ENCODE data around the gene B3GNT3. TPM values are rescaled to one million over a fixed set of nuclear protein-coding genes. Genes with fewer than 3 reads are reported as not detected.

B3GNT3 gene, protein sequence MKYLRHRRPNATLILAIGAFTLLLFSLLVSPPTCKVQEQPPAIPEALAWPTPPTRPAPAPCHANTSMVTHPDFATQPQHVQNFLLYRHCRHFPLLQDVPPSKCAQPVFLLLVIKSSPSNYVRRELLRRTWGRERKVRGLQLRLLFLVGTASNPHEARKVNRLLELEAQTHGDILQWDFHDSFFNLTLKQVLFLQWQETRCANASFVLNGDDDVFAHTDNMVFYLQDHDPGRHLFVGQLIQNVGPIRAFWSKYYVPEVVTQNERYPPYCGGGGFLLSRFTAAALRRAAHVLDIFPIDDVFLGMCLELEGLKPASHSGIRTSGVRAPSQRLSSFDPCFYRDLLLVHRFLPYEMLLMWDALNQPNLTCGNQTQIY
- not detected in 2 replicates for polyA plus RNA-seq (2014; cell fraction: cytosol; rRNA removed)
- not detected in 2 replicates for polyA plus RNA-seq (2014; cell fraction: nucleus; rRNA removed)

DNA sequence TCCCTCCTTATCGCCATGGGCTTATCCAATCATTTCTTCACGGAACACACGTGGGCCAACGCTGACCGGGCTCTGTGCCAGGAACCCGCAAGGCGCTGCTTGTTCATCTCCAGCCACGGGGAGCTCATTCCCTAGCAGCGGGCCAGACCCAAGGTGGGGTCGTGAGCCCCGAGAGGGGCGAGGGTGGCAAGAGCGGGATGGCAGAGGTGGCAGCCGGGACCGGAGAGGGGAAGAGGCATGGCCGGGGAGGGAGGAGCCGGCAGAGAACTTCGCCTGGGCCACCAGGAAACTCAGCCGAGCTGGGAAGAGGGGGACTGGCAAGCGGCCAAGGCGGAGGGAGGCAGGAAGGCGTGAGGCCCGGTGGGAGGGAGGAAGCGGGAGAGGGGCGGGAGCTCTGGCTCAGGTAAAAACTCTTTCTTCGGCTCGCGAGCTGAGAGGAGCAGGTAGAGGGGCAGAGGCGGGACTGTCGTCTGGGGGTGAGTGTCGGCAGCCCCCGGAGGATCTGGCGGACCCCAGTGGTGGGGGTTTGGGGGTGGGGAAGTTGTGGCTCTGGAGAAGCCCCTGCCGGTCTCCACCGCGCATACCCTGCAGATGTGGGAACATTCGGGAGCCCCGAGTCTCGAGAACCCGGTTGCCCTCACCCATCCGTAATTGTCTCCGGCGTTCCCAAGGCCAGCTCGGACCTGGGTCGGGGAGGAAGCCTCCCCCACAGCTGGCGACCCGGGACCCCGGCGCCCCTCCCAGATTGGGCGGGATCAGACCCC lies at the start of gene B3GNT3:
B3GNT3 (plus strand) TSS at position 408 of the 764 bp plus-strand sequence. CDS start 12,670 bp downstream, outside the sequence.
- no peak for DNase-seq (ENCODE audit: low spot score)

- DNase-seq (ENCODE audit: low spot score) = peak; percentile 93
Measured at GRCh38 chr19:17747205-17748098, 47.5 kb upstream of the B3GNT3 start.

DNA sequence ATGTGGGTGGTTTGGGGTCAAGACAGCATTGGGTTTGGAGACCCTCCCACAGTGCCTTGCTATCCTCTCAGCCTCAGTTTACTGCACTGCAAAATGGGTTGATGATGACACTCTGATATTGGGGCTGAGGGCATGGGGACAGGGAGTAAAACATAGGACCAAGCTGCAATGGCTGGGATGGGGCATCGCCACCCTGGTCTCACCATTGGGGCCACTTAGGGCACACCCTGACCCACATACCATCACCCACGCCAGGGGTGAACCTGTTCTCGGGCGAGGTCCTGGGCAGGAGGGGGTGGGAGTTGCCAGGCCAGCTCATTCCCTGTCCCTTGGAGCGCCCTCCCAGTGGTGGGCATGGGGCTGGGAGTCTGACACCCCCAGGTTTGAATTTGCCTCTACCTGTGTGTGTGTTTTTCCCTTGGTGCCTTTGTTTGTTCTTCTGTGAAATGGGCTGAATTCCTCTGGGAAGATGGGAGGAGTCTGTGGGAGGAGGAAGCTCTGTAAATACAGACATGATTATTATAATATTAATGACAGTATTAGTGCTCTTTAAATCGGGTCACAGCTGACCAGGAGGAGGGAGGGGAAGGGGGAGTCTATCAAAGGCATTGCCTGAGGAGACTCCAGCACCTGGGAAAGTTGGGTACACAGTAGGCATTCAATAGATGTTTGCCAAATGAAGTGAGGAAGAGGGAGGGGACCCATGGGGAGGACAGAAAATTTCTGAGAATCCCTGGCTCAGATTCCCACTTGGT lies 45.9 kb upstream of the B3GNT3 start:
- no peak for DNase-seq (ENCODE audit: low spot score)

GRCh38 chr19:17749912-17750317 lies 45.0 kb upstream of the B3GNT3 start:
- DNase-seq (ENCODE audit: low spot score) = no peak

- no peak for DNase-seq (ENCODE audit: low spot score)
Measured at GRCh38 chr19:17751103-17751911, 43.6 kb upstream of the B3GNT3 start, which contains the start of gene FCHO1. FCHO1 (plus strand) TSS chr19:17751477; CDS start chr19:17755165, 3,688 bp downstream.

- DNase-seq (ENCODE audit: low spot score) = no peak
Measured at GRCh38 chr19:17751912-17752273, 43.0 kb upstream of the B3GNT3 start.

GRCh38 chr19:17752865-17753639 lies 41.9 kb upstream of the B3GNT3 start:
- DNase-seq (ENCODE audit: low spot score) = no peak

GRCh38 chr19:17753976-17754375 lies 41.0 kb upstream of the B3GNT3 start:
- no peak for DNase-seq (ENCODE audit: low spot score)

DNA sequence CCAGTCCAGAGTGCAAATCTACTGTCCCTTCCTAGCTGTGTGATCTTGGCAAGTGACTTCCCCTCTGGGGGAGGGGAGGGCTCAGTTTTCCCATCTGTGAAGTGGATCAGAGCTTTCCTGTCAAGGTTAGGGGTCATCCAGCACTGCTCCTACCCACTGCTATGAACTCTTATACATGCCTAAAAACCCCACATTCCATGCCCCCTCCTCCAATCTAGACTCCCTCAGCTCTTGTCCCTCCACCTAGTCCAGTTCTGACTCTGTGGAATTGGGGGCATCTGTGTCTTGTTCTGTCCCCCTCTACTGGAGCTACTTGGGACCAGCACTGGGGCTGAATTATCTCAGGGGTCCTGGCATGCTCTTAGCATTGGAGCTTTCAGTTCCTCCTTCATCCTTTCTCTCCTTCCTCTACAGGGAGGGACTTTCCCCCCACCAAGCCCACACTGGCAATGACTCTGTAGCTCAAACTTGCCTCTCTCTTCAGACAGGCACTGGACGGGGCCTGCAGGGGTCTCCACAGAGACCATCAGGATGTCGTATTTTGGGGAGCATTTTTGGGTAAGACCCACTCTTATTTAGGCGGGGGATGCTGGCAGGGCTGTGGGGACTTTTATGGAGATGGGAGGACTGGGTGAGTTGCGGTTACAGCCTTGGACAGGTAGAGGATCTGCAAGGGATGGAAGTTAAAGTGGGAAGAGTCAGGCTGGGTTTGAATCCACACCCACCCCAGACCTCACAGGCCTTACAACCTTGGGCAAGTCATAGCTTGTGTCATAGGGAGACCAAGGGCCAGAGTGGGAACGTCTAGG lies 40.1 kb upstream of the B3GNT3 start:
- no peak for DNase-seq (ENCODE audit: low spot score)

DNA sequence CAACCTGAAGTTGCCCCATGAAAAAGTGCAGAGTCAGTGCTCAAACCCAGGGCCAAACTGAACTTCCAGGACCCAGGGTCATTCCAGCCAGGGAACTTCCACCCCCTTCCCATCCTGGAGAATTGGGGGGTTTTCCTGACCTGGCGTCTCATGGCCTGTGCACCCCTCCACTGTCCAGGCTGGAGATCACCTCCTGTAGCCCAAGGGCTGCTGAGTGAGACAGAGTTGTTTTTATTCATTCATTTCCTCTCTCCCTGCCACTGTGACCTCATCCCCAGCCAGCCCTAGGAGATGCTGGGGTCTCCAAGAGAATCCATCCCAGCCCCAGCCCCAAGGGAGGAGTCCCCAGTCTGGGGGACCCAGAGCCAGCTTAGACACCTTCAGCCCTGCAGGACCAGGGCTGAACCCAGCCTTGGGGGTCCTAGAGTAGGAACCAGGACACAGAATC lies 39.5 kb upstream of the B3GNT3 start:
- DNase-seq (ENCODE audit: low spot score) = no peak

- DNase-seq (ENCODE audit: low spot score) = peak; percentile 90
Measured at GRCh38 chr19:17755977-17756670, 38.8 kb upstream of the B3GNT3 start.

- no peak for DNase-seq (ENCODE audit: low spot score)
Measured at GRCh38 chr19:17757125-17757524, 37.8 kb upstream of the B3GNT3 start.

- DNase-seq (ENCODE audit: low spot score) = no peak
Measured at GRCh38 chr19:17758515-17758914, 36.4 kb upstream of the B3GNT3 start.

- DNase-seq (ENCODE audit: low spot score) = no peak
Measured at GRCh38 chr19:17761148-17761547, 33.8 kb upstream of the B3GNT3 start.

DNA sequence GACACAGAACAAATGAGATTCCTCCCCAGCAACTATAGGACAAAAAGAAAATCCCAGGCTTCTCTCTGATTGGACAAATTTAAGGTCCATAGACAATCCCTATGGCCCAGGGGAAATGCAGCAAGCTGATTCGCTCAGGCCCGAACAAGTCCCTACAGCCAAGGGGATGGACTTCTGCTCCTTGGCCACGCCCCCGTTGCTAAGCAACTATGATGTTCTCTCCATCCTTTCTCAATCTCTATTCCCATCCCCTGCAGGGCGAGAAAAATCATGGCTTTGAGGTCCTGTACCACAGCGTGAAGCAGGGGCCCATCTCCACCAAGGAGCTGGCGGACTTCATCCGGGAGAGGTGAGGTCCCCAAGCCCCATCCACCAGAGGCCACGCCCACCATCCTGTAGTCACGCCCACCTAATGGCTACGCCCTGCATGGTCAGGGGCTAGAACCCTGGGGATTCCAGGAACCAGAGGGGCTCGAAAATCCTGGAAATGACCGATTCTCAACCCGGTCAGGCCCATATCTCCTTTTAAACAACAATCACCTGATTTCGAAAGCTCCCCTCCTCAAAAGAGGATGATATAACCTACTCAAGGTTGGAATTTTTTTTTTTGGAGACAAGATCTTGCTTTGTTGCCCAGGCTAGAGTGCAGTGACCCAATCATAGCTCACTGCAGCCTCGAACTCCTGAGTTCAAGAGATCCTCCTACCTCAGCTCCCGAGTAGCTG lies 32.3 kb upstream of the B3GNT3 start:
- DNase-seq (ENCODE audit: low spot score) = peak; percentile 68

DNA sequence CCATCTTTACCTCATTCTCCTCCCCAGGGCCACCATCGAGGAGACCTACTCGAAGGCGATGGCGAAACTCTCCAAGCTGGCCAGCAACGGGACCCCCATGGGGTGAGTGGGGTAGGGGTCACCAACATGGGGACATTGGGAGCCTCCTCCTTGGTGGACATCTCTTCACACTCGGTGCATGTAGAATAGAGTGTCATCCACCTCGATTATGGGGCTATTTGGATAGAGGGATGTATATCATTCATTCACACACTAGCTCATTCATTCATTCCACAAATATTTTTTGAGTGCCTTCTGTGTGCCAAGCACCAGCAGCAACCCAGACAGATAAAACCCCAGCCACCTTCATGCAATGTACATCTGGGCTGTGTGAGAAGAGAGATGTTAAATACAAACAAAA lies 30.6 kb upstream of the B3GNT3 start:
- no peak for DNase-seq (ENCODE audit: low spot score)

DNA sequence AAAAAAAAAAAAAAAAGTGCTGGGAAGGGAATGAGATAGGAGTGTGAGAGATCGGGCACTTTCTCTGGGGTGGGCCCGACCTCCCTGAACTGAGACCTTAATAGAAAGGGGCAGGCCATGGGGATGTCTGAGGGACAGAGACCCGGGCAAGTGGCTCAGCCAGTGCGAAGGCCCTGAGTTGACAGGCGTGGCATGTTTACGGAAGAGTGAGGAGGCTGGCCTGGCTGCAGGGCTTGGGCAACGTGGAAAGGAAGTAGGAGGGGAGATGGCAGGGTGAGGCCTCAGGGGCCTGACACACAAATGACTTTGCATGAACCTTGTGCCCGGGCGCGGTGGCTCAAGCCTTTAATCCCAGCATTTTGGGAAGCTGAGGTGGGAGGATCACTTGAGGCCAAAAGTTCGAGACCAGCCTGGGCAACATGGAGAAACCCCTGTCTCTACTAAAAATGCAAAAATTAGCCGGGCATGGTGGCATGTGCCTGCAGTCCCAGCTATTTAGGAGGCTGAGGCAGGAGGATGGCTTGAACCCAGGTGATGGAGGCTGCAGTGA lies 29.8 kb upstream of the B3GNT3 start:
- no peak for DNase-seq (ENCODE audit: low spot score)

All from SK-N-DZ (cell line).